Umbilical cord (tissue), 2 donors: ENCODE measurements around the gene EPHA8. TPM values are rescaled to one million over a fixed set of nuclear protein-coding genes. Genes with fewer than 3 reads are reported as not detected.

Source experiments
- DNase-seq: peaks from one replicate; pipeline ENCODE4 v3.0.0-alpha.2; 2015; ENCODE audit warnings: low spot score
- total RNA-seq: library from RNA; depleted of rRNA; stranded (reverse); fragments of >200 nt; gene quantifications from one replicate; pipeline ENCODE4 v1.2.3, GENCODE V29; 2014; ENCODE audit warnings: low replicate concordance; ENCODE audit not compliant: insufficient read depth

Gene EPHA8
- total RNA-seq, 1 donor from 2014 or later, result 4.3 TPM

DNA sequence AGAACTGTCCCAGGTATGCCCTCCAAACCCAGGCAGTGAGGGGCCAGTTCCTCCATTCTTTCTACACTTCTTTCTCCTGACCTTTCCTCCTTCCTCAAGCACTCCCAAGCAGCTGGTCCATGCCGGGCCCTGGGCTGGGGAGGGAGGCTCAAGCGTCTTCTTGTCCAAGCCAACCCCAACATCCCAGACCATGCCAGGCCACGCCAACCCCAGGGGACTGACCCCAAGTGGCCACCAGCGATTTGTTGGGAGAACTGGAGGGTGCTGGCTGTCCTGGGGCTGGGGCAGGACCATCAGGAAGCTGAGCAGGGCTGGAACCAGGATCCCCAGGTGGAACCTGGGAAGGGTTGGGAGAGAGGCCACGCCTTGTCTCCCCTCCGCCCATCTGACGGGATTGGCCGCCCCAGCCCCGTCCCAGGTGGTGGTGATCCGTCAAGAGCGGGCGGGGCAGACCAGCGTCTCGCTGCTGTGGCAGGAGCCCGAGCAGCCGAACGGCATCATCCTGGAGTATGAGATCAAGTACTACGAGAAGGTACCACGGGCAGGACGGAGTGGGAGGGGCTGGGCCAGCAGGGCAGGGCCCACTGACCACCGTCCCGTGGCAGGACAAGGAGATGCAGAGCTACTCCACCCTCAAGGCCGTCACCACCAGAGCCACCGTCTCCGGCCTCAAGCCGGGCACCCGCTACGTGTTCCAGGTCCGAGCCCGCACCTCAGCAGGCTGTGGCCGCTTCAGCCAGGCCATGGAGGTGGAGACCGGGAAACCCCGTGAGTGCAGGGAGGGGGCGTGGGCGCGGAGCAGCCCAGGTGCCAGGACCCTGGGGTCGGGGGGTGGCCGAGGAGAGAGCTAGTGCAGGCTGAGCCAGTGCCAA, 29.9 kb downstream of the EPHA8 start:
- no peak for DNase-seq

DNA sequence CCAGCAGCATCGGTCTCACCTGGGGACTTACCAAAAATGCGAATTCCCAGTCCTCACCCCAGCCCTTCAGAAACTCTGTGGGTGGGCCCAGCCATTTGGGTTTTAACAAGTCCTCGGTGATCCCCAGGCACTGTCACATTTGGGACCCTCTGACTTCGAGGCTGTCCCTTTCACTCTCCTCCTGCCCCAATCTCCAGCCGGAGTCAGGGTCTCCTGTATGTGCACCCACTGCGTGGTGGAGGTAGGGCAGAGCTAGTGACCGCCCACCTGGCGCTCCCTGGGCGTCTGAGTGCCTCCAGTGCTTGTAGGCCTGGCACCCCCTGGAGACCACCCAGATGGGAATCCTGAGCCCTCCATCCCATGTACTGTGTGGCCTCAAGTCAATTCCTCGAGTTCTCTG, 31.1 kb downstream of the EPHA8 start:
- DNase-seq, result no peak

DNA sequence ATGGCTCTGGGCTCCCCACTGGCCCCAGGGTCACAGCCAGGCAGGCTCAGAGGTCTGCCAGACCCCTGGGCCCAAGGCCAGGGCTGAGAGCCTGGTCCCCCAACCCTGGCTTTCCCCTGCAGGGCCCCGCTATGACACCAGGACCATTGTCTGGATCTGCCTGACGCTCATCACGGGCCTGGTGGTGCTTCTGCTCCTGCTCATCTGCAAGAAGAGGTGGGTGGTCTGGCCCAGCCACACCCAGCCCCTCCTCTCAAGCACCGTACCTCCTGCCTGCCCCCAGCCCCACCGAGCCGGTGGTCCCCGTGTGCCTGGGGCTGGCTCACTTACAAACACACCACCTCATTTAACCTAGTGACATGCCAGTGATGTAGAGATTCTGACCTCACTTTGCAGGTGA, 31.8 kb downstream of the EPHA8 start:
- DNase-seq, result no peak

DNA sequence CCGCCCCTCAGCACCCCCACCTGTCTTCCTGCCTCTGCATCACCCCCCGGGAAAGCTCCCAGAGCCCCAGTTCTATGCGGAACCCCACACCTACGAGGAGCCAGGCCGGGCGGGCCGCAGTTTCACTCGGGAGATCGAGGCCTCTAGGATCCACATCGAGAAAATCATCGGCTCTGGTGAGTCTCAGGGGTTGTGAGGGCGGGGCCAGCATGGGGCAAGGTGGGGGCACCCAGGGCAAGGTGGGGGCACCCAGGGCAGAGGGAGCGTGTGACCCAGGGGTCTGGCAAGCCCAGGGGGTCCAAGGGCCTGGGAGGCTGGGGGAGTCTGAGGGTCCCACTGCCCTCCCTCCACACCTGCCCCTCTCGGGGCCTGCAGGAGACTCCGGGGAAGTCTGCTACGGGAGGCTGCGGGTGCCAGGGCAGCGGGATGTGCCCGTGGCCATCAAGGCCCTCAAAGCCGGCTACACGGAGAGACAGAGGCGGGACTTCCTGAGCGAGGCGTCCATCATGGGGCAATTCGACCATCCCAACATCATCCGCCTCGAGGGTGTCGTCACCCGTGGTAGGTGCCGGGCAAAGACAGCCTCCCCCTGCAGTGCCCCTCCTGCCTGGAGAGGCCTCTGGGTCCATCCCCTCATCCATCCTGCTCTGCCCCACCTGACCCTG, 34.1 kb downstream of the EPHA8 start:
- DNase-seq, result no peak

DNA sequence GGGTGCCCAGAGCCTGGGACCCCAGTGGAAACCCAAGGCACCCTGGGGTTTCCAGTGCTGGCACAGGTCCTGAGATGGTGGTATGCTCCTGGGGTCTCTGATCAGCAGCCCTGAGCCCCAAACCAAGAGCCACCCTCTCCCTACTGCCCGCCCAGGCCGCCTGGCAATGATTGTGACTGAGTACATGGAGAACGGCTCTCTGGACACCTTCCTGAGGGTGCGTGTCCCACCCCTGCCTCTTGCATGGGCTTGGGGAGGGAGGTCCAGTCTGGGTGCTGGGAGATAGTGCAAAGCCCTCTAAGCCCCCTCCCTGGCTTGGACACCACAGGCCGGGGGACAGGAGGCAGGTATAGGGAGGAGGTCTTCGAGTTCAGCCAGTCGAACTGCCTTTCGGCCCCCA, 34.7 kb downstream of the EPHA8 start:
- DNase-seq, result no peak

DNA sequence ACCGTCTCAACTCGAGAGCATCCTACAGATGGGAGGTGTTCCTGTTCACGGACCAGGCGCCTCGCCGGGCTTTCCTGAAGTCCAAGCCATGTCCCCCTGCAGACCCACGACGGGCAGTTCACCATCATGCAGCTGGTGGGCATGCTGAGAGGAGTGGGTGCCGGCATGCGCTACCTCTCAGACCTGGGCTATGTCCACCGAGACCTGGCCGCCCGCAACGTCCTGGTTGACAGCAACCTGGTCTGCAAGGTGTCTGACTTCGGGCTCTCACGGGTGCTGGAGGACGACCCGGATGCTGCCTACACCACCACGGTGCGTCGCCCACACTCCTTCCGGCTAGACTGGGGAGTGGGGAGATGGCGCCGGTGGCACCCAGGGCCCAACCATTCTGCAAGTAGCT, 35.4 kb downstream of the EPHA8 start:
- no peak for DNase-seq

DNA sequence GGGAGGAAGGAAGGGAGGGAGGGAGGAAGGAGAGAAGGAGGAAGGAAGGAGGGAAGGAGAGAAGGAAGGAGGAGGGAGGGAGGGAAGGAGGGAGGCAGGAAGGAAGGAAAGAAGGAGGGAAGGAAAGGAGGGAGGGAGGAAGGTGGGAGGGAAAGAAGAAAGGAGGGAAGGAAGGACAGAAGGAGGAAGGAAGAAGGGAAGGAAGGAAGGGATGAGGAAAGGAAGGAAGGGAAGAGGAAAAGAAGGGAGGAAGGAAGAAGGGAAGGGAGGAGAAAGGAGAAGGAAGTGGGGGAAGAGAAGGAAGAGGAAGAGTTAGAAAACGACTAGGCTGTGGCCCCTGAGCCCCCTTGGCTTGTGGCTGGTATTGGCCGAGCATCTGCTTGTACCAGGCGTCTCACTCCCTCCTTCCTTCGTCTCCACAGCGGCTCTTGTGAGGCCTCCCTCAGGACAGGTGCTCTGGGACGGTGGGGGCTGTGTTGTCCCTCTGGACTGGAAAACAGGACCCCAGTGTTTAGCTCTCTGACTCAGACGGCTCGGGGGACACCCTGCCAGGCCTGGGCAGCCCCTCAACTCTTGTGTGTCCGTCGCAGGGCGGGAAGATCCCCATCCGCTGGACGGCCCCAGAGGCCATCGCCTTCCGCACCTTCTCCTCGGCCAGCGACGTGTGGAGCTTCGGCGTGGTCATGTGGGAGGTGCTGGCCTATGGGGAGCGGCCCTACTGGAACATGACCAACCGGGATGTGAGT, 37.0 kb downstream of the EPHA8 start:
- no peak for DNase-seq

DNA sequence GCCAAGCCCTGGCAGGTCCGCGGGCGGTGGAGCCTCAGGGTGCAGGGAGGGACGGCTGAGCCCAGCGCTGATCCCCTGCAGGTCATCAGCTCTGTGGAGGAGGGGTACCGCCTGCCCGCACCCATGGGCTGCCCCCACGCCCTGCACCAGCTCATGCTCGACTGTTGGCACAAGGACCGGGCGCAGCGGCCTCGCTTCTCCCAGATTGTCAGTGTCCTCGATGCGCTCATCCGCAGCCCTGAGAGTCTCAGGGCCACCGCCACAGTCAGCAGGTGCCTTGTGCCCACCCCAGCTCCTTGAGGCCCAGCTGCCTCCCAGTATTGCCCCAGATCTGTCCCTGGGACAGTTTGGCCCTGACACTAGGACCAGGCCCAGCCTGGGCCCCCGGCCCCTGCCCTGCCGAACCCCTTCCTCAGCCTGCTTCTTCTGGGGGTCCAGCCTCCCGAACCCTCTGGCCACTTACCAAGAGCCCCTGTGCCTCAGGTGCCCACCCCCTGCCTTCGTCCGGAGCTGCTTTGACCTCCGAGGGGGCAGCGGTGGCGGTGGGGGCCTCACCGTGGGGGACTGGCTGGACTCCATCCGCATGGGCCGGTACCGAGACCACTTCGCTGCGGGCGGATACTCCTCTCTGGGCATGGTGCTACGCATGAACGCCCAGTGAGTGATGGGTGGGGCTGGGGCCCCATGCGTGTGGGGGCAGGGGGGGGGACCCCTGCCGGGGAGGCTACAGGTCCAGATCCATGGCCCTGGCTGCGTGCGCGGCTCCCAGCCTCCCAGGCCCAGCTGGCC, 37.7 kb downstream of the EPHA8 start:
- no peak for DNase-seq

DNA sequence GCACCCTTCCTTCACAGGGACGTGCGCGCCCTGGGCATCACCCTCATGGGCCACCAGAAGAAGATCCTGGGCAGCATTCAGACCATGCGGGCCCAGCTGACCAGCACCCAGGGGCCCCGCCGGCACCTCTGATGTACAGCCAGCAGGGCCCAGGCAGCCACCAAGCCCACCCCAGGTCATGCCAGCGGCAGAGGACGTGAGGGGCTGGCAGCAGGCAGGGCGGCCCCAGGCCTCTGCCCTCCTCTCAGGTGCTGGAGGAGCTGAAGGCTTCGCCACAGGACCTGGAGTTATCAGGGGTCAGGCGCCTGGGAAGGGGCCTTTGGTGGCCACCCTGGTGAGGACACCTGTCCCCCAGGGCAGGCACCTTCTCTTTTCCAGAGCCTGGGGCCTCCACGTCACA, 38.3 kb downstream of the EPHA8 start:
- no peak for DNase-seq

DNA sequence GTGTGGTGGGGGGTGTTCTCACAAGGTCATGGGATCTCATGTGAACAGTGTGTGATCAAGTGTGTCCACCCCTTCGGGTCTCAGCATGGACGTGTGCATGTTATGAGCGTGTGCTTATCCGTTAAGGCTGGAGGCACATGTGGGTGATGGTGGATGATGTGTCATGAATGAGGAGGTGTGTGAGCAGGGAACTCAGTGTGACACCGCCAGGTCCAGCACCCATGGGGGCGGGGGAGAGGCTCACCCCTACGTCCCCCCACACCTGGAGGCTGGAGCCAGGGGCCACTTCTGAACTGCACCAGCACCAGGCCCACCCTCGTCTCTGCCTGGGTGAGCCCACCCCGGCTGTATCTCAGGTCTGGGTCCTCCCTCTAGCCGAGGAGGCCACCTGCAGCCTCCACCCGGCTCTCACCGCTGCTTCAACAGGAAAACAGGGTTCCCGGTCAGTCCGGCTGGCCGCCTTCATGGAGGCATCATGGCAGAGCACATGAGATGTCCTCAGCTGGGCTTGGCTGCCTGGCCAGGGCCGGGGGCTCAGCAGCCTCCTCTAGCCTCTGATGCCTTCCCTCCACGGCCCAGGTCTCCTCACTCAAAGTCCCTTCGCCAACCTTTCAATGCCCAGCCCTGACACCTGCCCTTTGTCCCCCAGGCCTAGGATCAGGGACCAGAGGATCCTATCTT, 38.9 kb downstream of the EPHA8 start:
- no peak for DNase-seq

DNA sequence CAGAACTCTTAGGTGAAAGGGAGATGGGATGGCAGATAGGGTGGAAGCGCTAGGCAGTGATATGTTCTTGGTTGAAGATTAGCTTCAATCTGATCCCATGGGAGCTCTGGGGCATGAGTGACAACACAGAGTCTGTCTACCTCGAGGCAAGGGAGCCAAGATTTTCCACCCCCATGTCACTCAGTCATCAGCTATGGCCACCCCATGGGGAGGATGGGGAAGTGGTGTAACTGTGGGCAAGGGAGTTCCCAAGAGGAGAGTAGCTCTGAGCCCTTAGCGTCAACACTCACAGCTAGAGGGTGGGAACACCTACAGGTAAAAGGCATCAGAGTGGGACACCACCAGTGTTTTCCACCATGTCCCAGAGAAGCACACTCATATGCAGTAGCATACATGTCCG, 42.9 kb downstream of the EPHA8 start:
- no peak for DNase-seq

DNA sequence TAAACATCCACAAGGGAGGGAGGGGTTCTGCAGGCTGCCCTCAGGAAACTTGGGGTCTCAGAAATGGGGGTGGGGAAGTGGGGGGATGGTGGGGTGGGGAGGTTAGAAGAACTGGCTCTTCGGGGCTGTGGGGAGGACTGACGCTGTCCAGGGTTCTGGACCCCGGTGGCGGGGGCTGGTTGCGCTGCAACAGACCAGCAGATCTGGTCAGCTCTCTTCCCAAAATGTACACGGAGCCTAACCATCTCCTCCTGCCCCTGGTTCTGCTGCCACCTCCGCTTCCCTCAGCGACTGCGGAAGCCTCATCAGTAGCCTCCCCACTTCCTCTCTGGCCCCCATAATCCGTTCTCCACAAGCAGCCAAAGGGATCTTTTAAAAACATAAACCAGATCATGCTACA, 43.9 kb downstream of the EPHA8 start:
- DNase-seq, result no peak

DNA sequence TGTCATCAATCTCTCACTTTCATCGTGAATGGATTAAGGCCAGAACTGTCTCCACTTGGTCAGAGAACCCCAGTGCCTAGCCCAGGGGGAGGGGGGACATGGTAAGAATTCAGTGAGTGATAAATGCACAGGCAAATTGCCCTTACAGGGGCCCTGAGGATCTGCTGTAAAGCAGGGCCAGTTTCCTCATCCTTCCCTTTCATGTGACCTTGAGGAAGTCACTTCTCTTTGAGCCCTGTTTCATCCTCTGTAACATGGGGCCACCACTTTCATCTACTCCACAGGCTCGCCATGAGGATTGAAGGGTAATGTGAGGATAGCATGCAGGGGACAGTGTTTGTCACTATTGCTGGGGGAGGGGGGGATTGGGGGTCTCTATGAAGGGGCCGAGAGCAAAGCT, 45.1 kb downstream of the EPHA8 start:
- no peak for DNase-seq

DNA sequence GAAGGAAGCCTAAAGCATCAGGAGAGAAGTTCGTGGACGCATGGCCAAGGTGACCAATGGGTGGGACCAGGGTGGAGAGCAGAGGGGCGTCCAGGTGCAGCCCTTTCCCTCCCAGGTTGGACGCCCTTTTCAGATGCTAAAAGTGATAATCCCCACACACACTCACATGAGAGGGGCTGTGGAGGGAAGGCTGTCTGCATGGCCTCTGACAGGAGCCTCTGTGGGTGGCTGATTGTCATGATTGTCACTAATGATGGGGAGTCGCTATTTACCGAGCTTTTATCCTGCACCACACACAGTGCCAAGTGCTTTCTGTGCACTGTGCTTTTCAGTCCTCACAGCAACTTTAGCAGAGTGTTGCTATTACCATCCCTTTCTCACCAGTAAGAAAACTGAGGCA, 46.0 kb downstream of the EPHA8 start:
- DNase-seq, result no peak

DNA sequence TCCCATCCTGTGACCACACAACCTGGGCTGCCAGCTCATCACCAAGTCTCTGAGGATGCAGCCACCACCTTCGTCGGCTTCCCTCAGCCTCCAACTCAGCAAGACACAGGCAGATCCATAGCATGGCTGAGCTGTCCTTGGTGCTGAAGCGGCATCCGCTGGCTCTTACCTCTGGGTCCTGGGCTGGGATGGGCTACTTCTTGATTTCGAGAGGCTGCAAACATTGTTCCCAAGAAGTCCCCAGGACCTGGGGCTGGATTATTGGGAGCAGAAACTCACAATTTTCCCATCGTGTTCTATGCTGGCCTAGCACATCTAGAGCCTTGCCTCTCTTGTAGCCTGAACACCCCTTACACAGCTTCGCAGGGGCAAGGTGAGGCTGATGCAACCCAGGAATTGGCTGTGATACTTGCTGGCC, 48.2 kb downstream of the EPHA8 start:
- DNase-seq, result peak; percentile 64

DNA sequence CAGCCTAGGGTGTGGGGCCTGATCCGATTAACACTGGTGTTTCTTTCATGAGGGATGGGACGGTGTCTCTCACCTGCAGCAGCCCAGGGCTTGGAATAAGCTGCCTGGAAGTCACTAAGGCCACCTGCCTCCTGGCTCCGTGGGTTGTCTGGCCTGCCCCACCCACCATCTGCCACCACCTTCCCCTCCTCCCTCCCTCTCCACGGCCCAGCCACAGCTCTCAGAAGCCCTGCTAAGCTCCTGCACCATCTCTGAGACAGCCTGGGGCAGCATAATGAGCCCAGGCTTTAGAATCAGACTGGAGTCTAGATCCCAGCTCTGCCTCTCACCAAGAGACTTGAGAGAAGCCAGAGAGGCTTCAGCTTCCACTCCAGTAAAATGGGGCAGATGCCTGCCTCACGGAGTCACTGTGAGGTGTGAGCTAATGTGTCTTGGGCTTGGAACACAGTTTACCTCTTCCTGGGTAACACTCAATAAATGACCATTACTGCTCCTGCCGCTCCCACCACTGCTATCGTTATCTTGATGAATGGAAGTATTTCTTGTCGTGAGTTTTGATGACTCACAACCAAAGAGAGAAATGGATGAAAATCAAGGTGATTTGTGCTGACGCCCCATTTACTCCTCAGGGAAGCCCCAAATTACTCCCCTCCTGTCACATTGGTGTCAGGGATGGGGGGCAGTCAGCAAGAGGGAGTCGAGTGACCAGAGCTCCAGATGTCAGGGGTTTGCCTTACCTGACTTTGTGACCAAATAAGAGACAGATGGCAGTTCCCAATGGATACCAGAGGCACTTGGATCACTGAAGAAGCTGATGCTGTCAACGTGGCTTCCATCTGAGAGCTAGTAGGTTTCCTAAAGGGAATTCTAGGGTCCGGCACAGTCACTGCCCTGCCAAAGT, 49.6 kb downstream of the EPHA8 start:
- no peak for DNase-seq

DNA sequence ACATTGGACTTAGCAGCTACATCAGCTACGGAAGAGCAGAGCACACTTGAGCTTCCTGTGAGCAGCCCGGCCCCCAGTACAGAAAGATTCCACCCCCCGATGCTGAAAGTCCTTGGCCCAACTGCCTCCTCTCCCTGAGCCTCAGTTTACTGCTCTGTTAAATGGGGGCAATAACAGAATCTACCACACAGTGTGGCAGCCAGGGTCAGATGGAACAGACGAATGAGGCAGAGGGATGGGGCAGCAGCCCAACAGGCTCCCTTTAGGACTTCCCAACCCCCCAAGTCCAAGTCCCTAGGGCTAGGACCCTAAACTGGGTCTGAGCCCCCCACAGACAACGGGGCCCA, 50.3 kb downstream of the EPHA8 start:
- DNase-seq, result no peak

DNA sequence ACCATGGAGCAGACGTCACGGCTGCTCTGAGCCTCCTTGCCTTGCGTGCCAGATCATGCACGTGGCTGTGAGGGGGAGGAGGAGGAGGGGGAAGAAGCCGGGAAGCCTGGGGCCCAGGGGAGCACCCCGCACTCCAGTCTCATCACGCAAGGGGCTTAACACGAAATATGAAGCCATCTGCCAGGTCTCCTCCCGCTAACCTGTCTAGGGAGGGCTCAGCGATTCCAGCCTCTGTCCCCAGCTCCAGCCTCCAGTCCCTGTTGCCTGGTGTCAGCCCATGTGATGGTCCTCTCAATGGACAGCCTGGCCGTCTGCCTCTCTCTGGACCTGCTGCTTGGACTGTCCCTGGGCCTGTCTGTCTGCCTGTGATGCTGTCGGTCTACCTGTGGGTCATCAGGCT, 50.7 kb downstream of the EPHA8 start:
- no peak for DNase-seq

DNA sequence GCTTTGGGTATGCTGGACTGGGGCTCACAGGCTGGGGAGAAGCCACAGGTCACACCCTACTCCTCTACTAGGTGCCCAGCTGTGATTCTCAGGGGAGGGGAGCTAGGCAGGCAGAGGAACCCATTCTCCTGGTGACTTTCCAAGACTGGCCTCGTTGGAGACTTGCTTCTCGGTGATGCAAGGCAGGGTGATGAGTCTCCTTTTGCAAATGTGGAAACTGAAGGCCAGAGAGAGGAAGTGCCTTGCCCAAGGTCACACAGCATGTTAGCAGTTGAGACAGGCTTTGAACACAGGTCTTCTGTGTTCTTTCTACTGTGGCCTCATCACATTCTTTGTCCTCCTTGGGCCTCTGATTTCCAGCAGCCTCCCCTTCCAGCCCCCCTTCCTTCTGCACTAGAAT, 52.6 kb downstream of the EPHA8 start:
- no peak for DNase-seq

DNA sequence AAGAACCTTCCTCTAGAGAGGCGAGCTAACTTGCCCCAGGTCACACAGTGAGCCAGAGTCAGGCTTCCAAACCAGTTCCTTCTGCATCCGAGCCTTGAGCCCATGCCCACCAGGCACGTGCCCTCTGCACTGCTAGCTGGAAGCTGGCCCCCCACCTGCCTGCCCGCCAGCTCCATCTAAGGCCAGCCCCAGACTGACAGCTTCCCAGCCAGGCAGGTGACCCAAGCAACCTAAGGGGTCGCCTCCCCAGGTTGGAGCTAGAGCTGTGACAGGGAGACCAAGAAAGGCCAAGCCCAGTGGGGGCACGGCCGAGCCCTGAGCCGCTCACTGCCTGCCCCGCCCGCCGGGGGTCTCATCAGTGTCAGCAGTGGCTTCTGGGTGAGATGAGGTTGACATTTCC, 53.3 kb downstream of the EPHA8 start:
- no peak for DNase-seq
